OCI-LY3 (cell line): ENCODE data around the gene VWA2.

Source experiments
- CTCF ChIP-seq: fragments of 200-600, 300-600 bp; sonication (generic); IDR thresholded peaks from 2 replicates; pipeline ENCODE4 v1.5.1; 2014; ENCODE audit warnings: antibody characterized with exemption, low read length, low read depth
- EZH2phosphoT487 ChIP-seq: fragments of 200-600 bp; shearing (Covaris generic); IDR thresholded peaks from 2 replicates; pipeline ENCODE4 v1.6.1; 2018; ENCODE audit warnings: antibody characterized with exemption, mixed run types, low read depth

- TF ChIP-seq CTCF (no peak), EZH2phosphoT487 (no peak)
These were observed 42.4 kb downstream of the VWA2 start for GRCh38 chr10:114281461-114281860.
